HL-60/S4 (cell line): ENCODE results near the gene DCAF8.

Experiments used
- in situ Hi-C: fragments of 300-500 bp; cut with MboI; formaldehyde crosslinking; loops from 2 replicates; pipeline ENCODE4 v1.14.3; 2022; ENCODE audit warnings: low sequenced_read_pairs

DCAF8 gene

GRCh38 chr1:160177667-160178066 is 84.7 kb downstream of the DCAF8 start:
- in situ Hi-C loops = no loop called here

GRCh38 chr1:160177231-160177630 is 85.1 kb downstream of the DCAF8 start:
- in situ Hi-C loops = no loop called here

- in situ Hi-C loops = no loop called here
Measured at GRCh38 chr1:160171980-160172379, 90.4 kb downstream of the DCAF8 start.

- in situ Hi-C loops = no loop called here
Measured at GRCh38 chr1:160171354-160171753, 91.0 kb downstream of the DCAF8 start.

GRCh38 chr1:160169553-160170399 is 92.6 kb downstream of the DCAF8 start:
- in situ Hi-C loops = no loop called here

GRCh38 chr1:160168609-160169369 is 93.6 kb downstream of the DCAF8 start:
- in situ Hi-C loops = no loop called here

GRCh38 chr1:160168016-160168415 is 94.3 kb downstream of the DCAF8 start:
- in situ Hi-C loops = no loop called here

GRCh38 chr1:160167580-160167979 is 94.8 kb downstream of the DCAF8 start:
- in situ Hi-C loops = no loop called here

- in situ Hi-C loops = no loop called here
Measured at GRCh38 chr1:160167056-160167455, 95.3 kb downstream of the DCAF8 start.

- in situ Hi-C loops = no loop called here
Measured at GRCh38 chr1:160166166-160166868, 96.0 kb downstream of the DCAF8 start.
